Mesendoderm (in vitro differentiated cells): ENCODE results near the gene NME1.

Source experiments
- DNase-seq: peaks from one replicate; pipeline ENCODE4 v3.0.0; 2013
- H2AK5ac ChIP-seq: 2 replicates; pipeline ENCODE4 v1.6.1; 2013; ENCODE audit warnings: low read length, inconsistent platforms
- H2BK120ac ChIP-seq: 2 replicates; pipeline ENCODE4 v1.6.1; 2013; ENCODE audit warnings: low read depth, mild to moderate bottlenecking, low read length, moderate library complexity, mixed read lengths
- H2BK15ac ChIP-seq: replicated peaks from 2 replicates; pipeline ENCODE4 v1.6.1; 2013; ENCODE audit warnings: low read depth, mild to moderate bottlenecking, moderate library complexity
- H2BK5ac ChIP-seq: 2 replicates; pipeline ENCODE4 v1.6.1; 2013; ENCODE audit warnings: low read length, inconsistent platforms
- H3K18ac ChIP-seq: 2 replicates; pipeline ENCODE4 v1.6.1; 2013; ENCODE audit warnings: mild to moderate bottlenecking, low read length, mixed read lengths
- H3K23ac ChIP-seq: one replicate; pipeline ENCODE4 v1.6.1; 2013; ENCODE audit warnings: low read length
- H3K27ac ChIP-seq: 2 replicates; pipeline ENCODE4 v1.5.1; 2013; ENCODE audit warnings: low read depth, mild to moderate bottlenecking, inconsistent platforms, low read length, moderate library complexity
- H3K27me3 ChIP-seq: 2 replicates; pipeline ENCODE4 v1.6.1; 2013; ENCODE audit warnings: low read length, control low read depth, mild to moderate bottlenecking, inconsistent platforms; ENCODE audit not compliant: insufficient read depth, poor library complexity
- H3K36me3 ChIP-seq: 2 replicates; pipeline ENCODE4 v1.6.1; 2013; ENCODE audit warnings: low read length, inconsistent platforms; ENCODE audit not compliant: control insufficient read depth, insufficient read depth
- H3K4ac ChIP-seq: one replicate; pipeline ENCODE4 v1.6.1; 2013; ENCODE audit warnings: low read depth, mild to moderate bottlenecking, low read length, moderate library complexity
- H3K4me1 ChIP-seq: 2 replicates; pipeline ENCODE4 v1.6.1; 2013; ENCODE audit warnings: low read depth, low read length, inconsistent platforms; ENCODE audit not compliant: control insufficient read depth
- H3K4me2 ChIP-seq: 2 replicates; pipeline ENCODE4 v1.6.1; 2013; ENCODE audit warnings: low read length
- H3K4me3 ChIP-seq: 2 replicates; pipeline ENCODE4 v1.5.1; 2013; ENCODE audit warnings: mild to moderate bottlenecking, low read length
- H3K56ac ChIP-seq: one replicate; pipeline ENCODE4 v1.6.1; 2013; ENCODE audit warnings: low read length
- H3K79me1 ChIP-seq: 2 replicates; pipeline ENCODE4 v1.6.1; 2013; ENCODE audit warnings: low read length, inconsistent platforms
- H3K79me2 ChIP-seq: 2 replicates; pipeline ENCODE4 v1.6.1; 2013; ENCODE audit warnings: mild to moderate bottlenecking, low read length; ENCODE audit not compliant: control insufficient read depth, insufficient read depth
- H3K9ac ChIP-seq: 2 replicates; pipeline ENCODE4 v1.6.1; 2013; ENCODE audit warnings: low read length, inconsistent platforms
- H4K5ac ChIP-seq: one replicate; pipeline ENCODE4 v1.6.1; 2013; ENCODE audit warnings: low read length
- H4K8ac ChIP-seq: one replicate; pipeline ENCODE4 v1.6.1; 2013; ENCODE audit warnings: low read depth, mild to moderate bottlenecking, control low read depth, low read length, moderate library complexity
- WGBS: extraction: QIAGEN DNeasy Blood & Tissue Kit; methylation state at CpG from one replicate; pipeline ENCODE4 v1.1.7; 2013; ENCODE audit warnings: low lambda C conversion rate, missing lambda C conversion rate; ENCODE audit not compliant: insufficient coverage; ENCODE audit errors: extremely low coverage; 5-methylcytosine and 5-hydroxymethylcytosine counted together

The NME1 gene

GRCh38 chr17:51191895-51192294 is 38.5 kb downstream of the NME1 start:
- Histone ChIP-seq H3K4me3 (no peak overlapping the region), H2BK120ac (no peak overlapping the region), H4K5ac (no peak overlapping the region), H2BK5ac (no peak overlapping the region), H3K9ac (no peak overlapping the region), H3K27ac (no peak overlapping the region), H3K4ac (no peak overlapping the region), H3K79me2 (no peaks in the 10 kb centered on the region), H3K36me3 (peaks cover 3% of the 10 kb centered on the region), H3K56ac (no peak overlapping the region), H3K4me2 (no peak overlapping the region), H3K23ac (no peak overlapping the region), H3K4me1 (no peaks in the 10 kb centered on the region), H2AK5ac (no peak overlapping the region), H3K27me3 (no peaks in the 10 kb centered on the region), H4K8ac (no peak overlapping the region), H3K18ac (no peak overlapping the region), H3K79me1 (no peaks in the 10 kb centered on the region), H2BK15ac (no peak overlapping the region)
- WGBS = no CpG with 5 or more reads among the region's 2 CpGs
- no peak for DNase-seq

- H3K79me1 ChIP-seq = no peaks in the 10 kb centered on the region
- H4K8ac ChIP-seq = no peak overlapping the region
- no peak overlapping the region for H3K23ac ChIP-seq
- H2BK5ac ChIP-seq = no peak overlapping the region
- H3K27ac ChIP-seq = no peak overlapping the region
- H3K4me2 ChIP-seq = no peak overlapping the region
- no peak overlapping the region for H3K4me3 ChIP-seq
- no peak overlapping the region for H2AK5ac ChIP-seq
- no peak overlapping the region for H3K56ac ChIP-seq
- H3K9ac ChIP-seq = no peak overlapping the region
- peaks cover 3% of the 10 kb centered on the region for H3K36me3 ChIP-seq
- no peak overlapping the region for H4K5ac ChIP-seq
- no peaks in the 10 kb centered on the region for H3K27me3 ChIP-seq
- WGBS = no CpG with 5 or more reads among the region's 4 CpGs
- DNase-seq = no peak
- no peaks in the 10 kb centered on the region for H3K79me2 ChIP-seq
- H3K4me1 ChIP-seq = no peaks in the 10 kb centered on the region
- H2BK120ac ChIP-seq = no peak overlapping the region
- no peak overlapping the region for H2BK15ac ChIP-seq
- no peak overlapping the region for H3K4ac ChIP-seq
- H3K18ac ChIP-seq = no peak overlapping the region
Observed at GRCh38 chr17:51197754-51198153, 44.4 kb downstream of the NME1 start.

- Histone ChIP-seq H4K8ac (no peak overlapping the region), H3K79me2 (no peaks in the 10 kb centered on the region), H2BK15ac (no peak overlapping the region), H4K5ac (no peak overlapping the region), H3K4me1 (no peaks in the 10 kb centered on the region), H3K27me3 (no peaks in the 10 kb centered on the region), H3K23ac (no peak overlapping the region), H3K4me3 (no peak overlapping the region), H3K4me2 (no peak overlapping the region), H2BK5ac (no peak overlapping the region), H3K36me3 (peaks cover 5% of the 10 kb centered on the region), H2AK5ac (no peak overlapping the region), H3K56ac (no peak overlapping the region), H3K18ac (no peak overlapping the region), H3K4ac (no peak overlapping the region), H3K79me1 (no peaks in the 10 kb centered on the region), H3K27ac (no peak overlapping the region), H3K9ac (no peak overlapping the region), H2BK120ac (no peak overlapping the region)
- WGBS = no CpG with 5 or more reads among the region's 6 CpGs
- DNase-seq = no peak
Observed at GRCh38 chr17:51200295-51200694, 46.9 kb downstream of the NME1 start.

- Histone ChIP-seq H4K5ac (no peak overlapping the region), H2AK5ac (no peak overlapping the region), H3K79me1 (no peaks in the 10 kb centered on the region), H2BK5ac (no peak overlapping the region), H3K4me1 (no peaks in the 10 kb centered on the region), H3K36me3 (peaks cover 7% of the 10 kb centered on the region), H3K79me2 (no peaks in the 10 kb centered on the region), H3K56ac (no peak overlapping the region), H2BK15ac (no peak overlapping the region), H3K27ac (no peak overlapping the region), H3K4me3 (no peak overlapping the region), H2BK120ac (no peak overlapping the region), H3K9ac (no peak overlapping the region), H3K4me2 (no peak overlapping the region), H4K8ac (no peak overlapping the region), H3K4ac (no peak overlapping the region), H3K27me3 (no peaks in the 10 kb centered on the region), H3K18ac (no peak overlapping the region), H3K23ac (no peak overlapping the region)
- no peak for DNase-seq
- no CpG with 5 or more reads among the region's 2 CpGs for WGBS
Observed at GRCh38 chr17:51200846-51201245, 47.5 kb downstream of the NME1 start.

GRCh38 chr17:51203838-51204237 is 50.5 kb downstream of the NME1 start:
- Histone ChIP-seq H2BK120ac (no peak overlapping the region), H2BK15ac (no peak overlapping the region), H4K8ac (no peak overlapping the region), H3K4ac (no peak overlapping the region), H3K79me2 (no peaks in the 10 kb centered on the region), H3K23ac (no peak overlapping the region), H3K27me3 (no peaks in the 10 kb centered on the region), H3K79me1 (no peaks in the 10 kb centered on the region), H4K5ac (no peak overlapping the region), H3K9ac (no peak overlapping the region), H3K18ac (no peak overlapping the region), H3K4me3 (no peak overlapping the region), H3K4me1 (no peaks in the 10 kb centered on the region), H3K27ac (no peak overlapping the region), H2BK5ac (no peak overlapping the region), H3K4me2 (no peak overlapping the region), H3K36me3 (peaks cover 8% of the 10 kb centered on the region), H2AK5ac (no peak overlapping the region), H3K56ac (no peak overlapping the region)
- no peak for DNase-seq
